Stimulated activated CD4-positive, alpha-beta T cell treated with anti-CD3 and anti-CD28 coated beads, TNF-alpha, amount 100 ng/mL, for 4 hours (primary cell): ENCODE measurements around the gene CDHR2.

Source experiments
- DNase-seq, 3 experiments: peaks; one replicate each; pipeline ENCODE4 v3.0.0-alpha.2; 2020; ENCODE audit warnings: low read depth in 3 of 3

The CDHR2 gene

DNA sequence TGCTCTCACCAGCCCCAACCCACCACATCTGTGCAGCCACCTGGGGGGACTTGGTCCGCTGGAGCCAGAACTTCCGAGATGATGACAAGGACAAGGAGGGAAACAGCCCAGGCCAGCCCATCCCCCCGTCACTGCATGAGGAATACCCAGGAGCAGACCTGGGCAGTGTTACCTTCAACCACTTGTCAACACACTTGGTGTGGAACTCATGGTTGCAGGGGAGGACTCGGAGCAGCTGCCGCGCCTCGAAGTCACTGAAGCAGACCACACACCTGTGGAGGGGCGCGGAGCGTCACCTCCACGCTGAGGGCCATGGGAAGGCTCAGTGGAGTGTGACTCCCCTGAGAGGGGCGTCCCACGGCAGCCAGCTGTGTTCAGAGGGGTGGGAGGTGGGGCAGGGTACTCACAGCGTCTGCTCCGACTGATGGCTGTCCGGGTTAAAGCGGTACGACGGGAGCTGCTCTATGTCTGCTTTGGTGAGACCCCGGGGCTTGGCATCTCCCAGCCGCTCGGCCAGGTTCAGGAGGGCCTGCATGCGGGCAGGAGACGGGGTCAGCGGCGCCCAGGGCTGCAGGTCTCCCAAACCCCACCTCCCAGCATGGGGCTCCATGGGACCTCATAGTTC is 19.9 kb upstream of the CDHR2 start:
- DNase-seq, result no peak

DNA sequence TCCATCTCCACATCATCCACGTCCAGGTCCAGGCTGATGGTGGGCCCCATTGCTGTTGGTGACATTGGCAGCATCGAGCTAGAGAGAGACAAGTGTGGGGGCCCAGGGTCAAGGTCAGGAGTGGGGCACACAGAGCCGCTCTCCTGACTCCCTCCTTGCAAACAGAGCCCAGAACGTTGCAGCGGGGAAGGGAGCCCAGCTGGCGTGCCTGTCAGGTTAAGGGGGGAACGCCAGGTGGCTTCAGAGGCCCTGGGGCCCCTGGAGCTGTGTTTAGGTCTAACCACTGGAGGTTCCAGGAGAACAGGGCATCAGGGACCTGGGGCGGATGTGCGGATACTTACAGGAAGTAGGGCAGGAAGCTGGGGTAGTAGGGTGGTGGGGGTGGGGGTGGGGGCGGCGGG is 19.4 kb upstream of the CDHR2 start:
- no peak for DNase-seq

DNA sequence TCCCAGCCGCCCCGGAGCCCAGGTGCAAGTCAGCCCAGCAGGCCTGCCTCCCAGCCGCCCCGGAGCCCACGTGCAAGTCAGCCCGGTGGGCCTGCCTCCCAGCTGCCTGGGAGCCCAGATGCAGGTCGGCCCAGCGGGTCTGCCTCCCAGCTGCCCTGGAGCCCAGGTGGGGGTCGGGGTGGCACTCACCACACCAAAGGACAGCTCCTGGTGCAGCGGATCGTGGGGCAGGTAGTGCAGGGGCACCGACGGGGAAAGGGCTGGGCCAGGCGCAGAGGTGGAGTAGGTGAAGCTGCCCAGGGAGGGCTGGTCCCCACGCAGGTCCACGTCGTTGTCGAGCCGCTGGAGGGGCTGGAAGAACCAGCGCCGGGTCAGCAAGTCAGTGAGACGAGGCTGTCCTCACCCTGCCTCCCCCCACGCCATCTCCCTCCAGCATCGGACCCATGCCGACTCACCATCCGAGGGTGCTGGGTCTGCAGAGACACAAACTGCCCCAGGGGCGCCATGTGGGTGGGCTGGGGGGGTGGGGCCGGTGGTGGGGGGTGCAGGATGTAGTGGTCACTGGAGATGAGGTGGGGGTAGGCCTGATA is 18.7 kb upstream of the CDHR2 start:
- no peak for DNase-seq

DNA sequence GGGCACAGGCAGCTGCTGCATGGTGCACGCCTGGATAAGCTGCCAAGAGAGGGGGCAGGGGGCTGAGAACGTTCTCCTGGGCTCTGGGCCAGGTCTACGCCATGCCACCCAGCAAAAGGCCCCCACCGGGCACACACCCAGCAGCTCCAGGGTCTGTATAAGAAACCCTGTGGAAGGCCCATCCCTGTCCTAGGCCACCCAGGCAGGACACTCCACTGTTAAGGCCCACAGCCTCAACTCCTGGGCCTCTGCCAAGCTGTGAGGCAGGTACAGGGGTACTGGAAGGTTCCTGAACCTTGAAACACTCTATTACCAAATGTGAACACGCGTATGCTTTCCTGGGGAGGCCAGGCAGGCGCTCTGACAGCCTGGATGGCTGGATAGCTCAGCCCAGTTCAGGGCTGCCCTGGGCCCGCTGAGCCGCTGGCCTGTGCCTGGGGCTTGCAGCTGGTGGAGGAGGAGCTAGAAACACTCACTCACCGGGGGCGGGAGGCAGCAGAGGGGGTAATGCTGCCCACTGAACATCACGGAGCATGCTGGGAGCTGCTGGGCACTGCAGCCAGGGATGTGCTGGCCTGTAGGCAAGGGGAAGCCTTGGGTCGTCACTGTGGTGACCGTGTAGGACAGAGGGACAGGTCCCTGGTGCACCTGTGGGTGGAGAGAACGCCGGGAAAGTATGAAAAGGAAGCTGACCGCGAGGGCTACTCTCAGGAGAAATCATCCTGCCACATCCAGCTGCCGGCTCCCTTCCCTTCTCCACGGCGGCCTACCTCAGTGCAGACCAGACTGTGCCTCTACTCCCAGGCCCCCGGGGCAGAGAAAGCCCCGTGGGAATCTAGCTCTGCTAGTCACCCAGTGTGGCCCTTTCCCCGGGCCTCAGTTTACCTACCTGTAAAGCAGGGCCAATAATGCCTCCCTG is 17.9 kb upstream of the CDHR2 start:
- no peak for DNase-seq

DNA sequence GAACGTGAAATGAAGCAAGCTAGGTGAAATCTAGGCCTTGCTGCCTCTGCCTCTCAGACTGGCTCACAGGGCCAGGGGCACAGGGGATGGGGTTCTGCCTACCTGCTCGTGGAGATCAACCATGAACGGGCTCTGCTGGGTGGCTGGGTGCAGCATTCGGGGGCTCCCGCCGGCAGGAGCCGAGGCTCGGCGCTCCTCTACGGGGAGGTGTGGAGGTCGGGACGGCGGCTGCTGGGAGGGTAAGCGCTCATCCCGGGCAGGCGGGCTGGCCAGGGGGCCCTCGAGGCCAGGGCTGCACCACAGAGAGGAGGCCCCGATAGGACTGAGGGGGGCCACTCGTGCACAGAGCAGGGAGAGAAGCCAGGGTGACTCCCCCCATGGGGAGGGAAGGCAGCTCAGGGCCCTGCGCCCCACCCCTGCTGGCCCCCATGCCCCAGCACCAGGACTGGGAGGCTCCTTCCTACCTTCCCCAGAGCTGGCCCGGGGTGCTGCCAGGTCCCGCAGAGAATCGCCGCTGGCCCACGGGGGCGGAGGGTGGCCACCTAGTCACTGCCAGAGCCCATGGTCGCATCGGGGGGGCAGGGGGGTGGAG is 17.1 kb upstream of the CDHR2 start:
- DNase-seq, result no peak

DNA sequence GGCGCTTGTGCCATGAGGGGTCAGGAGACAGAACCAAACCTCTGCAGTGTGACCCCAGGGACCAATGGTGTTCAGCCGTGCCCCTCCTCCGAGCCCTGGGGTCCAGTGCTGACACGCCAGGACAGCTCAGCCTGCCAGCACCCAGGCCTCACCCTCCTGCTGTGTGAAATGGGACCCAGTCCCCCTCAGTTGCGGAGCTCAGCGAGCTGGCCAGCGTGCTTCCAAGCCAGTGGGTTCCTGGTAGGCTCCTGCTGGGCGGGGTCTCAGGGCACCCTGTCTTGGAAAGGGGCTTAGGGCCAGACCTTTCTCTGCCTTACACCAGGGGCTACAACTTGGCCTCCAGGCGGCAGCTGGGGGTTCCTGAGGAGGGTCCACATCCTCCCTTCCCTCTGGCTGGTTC is 16.3 kb upstream of the CDHR2 start:
- DNase-seq, result no peak

DNA sequence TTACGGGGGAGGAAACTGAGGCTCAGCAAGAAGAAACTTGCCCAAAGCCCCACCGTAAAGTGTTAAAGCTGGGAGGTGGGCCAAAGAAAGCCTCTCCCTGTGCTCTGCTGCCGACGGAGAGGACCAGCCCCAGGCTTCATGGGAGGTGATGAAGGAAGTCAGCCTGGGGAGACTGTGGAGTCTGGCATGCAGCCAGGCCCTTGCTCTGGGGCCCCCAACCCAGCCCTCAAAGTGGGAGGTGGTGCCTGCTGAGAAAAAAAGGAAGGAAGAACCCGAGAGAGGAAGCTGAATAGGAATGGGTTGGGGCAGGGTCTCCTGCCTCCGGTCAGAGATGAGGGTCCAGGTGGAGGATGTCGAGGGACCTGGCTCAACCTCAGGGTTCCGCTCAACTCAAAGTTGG is 15.8 kb upstream of the CDHR2 start:
- DNase-seq, result no peak

DNA sequence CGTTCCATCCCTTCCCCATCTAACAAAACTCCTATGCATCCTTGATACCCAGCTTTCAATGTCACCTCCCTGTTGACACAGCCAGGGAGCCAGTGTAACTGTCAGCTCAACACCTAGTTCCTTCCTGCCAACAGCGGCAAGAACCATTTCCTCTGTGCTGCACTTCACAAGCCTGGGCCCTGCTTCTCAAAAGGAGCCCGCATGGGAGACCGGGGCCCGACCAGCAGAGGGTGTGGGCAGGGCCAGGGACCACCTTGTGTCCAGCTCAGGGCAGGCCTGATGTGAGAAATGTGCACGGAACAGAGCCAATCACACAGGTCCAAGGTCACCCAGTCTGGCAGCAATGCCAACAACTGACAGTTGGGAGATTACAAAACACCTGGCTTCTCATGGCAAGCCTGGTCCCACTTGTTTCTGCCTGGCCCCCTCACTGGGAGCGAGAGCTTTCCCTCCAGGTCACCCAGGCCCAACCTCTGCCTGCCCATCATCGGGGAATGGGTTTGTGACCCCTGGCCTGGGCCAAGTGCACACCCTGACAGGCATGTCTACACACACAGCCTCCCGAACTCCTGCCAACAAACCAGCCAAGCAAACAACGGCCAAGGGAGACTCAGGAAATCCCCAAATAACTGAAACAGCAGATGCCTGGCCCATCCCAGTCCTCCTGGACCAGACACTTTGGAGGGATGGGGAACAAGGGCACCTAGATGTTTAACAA is 15.1 kb upstream of the CDHR2 start:
- no peak for DNase-seq

DNA sequence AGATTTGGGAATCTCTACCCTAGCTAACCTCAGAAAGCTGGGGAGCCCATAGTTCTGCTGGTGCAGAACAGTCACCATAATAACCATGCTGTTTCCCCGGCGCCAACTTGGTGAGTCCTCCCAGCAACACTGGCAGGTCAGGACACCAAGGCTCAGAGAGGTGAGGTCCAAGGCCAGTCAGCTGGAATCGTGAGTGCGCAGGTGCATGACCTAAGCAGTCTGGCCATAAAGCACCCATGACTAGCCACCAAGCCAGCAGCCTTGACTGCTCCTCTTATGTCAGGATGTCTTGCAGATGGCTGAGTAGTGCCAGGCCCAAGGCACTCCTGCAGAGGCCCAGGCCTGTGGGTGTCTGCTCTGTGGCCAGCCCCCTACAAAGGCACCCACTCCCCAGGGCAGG is 14.5 kb upstream of the CDHR2 start:
- no peak for DNase-seq

DNA sequence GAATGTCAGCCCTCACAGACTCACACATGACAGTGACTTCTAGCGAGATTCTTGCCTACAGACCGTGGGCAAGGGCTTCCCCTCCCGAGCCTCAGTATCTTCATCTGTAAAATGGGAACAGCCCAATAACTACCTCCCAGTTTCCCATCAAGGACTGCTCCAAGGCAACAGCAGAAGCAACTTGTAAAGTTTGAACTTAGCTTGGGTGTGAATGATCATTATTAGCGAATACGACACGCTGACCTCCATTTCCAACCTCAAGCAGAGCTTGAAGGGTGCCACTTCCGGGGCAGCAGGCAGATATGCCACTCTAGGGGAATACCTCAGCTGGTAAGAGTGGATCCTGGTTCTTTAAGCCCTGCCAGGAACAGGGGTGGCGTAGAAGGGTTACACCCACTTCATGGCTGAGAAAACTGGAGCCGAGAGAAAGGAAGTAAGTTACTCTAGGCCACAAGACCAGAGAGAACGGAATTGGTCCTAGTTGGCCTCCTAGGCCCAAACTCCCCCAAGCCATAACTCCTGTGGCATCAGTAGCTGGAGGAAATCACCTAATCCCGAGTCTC is 14.0 kb upstream of the CDHR2 start:
- no peak for DNase-seq

DNA sequence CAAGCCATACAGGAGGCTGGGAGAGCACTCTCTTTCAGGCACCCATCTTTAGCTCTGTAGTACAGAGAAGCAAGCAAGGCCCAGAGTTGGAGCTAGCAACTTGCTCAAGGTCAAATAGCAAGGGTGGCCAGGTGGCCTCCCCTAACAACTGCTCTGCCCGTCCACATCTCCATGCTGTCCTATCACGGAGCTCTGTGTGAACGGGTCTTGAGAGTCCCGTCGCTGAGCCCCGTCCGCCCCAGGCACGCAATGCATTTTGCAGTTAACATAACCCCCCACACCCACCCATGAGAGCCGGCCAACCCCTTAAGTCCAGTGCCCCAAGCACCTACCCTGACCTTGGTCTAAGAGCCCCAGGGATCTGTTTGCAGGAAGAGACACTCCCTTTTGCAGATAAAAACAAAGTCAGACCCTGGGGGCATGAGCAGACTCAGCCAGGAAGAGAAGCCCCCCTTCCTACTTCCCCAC is 13.4 kb upstream of the CDHR2 start:
- DNase-seq, result no peak

DNA sequence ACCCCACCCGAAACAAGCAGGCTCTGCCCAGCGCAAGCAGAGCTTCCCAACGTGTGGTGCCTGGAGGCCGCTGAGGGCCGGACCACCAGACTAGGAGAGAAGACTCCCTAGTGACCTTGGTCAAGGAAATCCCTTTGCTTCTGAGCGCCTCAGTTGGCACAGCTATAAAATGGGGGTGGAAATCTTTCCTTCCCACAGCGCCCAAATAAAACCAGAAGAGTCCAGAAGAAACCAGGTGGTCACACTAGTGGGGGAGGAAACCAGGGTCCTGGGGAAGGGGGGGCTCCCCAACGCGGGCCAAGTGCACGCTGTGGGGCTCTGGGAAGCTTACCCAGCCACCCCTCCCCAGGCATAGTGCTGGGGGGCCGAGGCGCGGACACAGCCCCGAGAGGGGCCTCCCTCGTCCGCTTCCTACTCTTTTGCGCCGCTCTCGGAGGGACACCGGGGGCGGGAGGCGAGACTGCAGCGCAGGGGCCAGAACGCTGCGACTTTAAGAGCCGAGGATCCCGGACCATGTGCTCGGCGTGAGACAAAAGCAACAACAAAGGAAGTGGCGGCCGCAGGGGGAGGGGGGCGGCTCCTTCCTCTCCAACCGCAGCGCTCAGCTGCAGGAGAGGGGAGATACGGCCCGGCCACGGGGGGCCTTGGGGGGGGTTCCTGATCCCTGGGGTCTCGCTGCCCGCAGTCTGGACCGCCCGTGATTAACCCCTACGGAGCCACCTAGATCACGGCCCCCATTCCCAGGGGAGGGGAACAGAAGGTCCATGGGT is 12.8 kb upstream of the CDHR2 start:
- peak; percentile 55 to 68 (median 56) for DNase-seq

DNA sequence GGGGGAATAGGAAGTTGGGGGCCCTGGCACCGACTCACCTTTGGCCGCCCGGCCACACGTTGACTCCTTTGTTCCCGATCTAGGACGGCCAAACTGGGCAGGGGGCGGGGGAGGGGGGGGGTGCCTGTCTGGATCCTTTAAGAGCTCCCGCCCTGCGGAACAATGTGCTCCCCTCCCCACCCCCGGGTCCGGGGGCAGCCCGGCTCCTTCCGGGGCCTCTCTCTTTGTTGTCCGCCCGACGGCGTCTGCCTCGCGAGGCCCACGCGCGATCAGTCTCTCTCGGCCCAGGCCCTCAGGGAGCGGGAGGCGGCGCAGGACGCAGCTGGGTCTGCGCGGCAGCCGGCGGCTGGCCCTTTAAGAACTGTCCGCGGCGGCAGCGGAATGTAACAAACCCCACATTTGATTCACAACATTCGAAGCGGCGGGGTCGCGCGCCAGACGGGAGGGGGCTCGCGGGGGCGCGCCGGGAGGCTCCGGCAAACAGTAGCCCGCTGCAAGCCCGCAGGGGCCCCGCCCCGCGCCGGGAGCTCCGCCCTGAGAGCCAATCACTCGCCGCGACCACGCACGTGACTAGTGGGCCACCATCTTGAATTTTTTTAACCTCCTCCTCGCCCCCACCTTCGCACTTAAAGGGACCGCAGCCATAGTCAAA is 12.1 kb upstream of the CDHR2 start, which contains the start of gene RNF44:
Gene RNF44, minus strand, starts transcription at position 501 of the 652 bp plus-strand sequence. CDS start 4,930 bp downstream, outside the sequence.
- DNase-seq, result peak; percentile 93 to 97 (median 95)

DNA sequence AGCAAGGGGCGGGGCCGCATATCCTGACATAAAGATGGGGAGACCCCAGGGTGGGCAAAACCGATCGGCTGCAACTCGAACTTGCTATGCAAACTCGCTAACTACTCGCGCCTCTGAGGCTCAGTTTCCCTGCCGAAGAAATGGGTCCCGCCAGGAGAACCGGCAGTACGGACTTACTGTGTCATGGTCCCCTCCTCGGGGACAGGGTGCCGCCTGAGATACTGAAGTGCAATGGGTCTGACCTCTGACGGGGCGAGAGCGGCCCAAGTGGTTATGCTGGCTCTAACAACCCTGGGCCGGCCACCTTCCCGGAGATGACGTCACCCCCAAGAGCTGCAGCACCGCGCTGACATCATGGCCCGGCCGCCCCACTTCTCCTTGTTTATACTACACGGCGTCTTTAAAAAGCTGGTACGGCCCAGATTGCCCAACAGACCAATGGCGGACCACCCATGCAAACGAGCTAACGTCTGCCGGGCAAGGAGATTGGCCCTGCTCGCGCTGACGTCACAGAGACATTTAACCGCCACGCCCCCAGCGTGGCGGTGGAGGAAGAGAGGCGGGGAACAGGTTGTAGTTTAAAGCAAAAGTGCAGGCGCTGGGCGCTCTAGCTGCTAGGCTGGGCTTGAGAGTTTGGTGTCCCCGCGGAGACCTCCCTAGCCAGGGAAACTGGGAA is 11.4 kb upstream of the CDHR2 start:
- peak; percentile 83 to 96 (median 93) for DNase-seq

DNA sequence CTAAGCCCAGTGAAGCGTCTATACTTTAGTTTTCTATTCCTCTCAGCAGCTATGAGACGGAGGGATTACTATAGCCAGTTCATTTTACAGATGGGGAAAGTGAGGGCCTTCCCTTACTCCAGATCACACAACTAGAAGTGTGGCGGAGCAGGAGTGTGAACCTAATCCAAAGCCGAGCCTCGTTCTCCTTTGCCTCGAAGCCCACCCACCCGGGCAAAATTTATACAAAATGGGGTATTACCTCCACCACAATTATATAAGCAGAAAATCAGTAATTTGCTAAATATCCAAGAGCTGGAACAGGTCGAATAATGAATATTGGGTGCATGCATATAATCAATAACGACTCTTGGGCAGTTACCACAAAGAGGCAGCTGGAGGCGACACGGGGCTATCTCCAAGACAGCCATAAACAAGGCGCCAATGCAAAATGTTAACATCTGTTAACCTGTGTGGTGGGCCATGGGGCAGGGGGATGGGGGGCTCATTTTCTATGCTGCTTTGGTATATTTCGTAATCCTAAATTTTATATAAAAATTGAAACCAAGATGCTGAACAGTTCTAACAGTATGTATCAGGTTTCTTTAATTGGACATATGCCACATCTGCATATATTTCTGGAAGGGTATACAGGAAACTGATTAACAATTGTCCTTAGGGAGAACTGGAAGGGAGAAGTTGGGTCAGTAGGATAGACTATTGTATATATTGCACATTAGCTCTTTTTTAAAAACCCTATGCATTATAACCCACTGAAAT is 10.7 kb upstream of the CDHR2 start:
- no peak for DNase-seq

DNA sequence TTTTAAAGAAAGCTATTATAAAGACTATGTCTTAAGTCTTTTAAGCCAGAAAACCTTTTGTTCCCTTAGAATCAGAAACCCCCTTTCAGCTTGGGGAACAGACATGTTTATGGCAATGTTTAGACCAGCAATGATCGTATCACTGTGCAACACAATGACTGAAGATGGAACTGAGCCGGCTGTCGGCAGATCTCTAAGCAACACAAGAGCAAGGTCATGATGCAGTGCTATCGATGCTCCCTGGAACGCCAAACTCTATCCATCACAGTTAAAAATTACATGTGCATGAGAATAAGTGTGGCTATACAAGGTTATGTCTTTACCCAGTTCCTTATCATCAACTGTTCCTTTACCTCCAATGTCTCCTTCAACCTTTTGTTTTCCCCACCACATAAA is 10.2 kb upstream of the CDHR2 start:
- DNase-seq, result no peak

DNA sequence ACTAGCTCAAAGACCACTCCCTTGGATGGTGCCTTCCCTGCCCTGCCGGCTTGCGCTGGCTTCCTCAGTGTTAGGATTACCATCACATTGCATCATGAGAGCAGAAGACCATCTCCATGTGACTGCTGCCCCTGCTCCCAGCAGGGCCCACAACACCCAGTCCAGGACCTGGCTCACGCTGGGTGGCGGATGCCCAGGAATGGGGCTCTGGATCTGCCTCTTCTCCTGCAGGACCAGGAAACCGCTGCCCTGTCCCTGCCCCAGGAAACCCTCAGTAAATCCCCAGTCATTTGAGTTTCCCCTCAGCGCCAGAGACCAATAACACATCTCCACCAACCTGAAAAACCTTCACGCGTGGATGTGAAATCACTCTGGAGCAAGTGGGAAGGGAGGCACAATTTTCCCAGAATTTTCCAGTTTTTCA is 8.7 kb upstream of the CDHR2 start:
- DNase-seq, result no peak

DNA sequence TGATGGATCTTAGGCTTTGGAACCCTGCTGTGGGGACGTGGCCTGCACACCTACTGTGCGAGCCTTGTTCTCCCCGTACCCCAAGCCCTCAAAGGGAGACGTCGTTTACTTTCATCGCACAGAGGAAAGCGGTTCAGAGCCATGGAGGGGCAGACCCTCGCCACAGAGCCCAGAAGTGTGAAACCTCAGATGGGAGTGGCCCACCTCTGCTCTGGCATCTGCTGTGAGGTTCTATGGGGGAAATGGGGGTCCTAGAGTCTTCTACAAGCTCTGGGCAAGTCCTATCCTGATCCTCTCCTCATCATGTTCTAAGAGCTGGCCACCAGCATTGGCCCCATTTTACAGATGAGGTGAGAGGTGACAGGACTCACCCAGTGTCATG is 8.2 kb upstream of the CDHR2 start:
- DNase-seq, result no peak
